H1 (cell line): ENCODE data around the gene MTF2. TPM values are rescaled to one million over a fixed set of nuclear protein-coding genes. Genes with fewer than 3 reads are reported as not detected.

ENCODE experiments used
- CTBP2 ChIP-seq: IDR thresholded peaks from 2 replicates; pipeline ENCODE4 v1.7.0; 2011; ENCODE audit warnings: borderline replicate concordance, mild to moderate bottlenecking, moderate library complexity, mixed read lengths, low read length; ENCODE audit not compliant: insufficient read depth, insufficient read length
- EP300 ChIP-seq, 2 experiments: IDR thresholded peaks; 1 replicate in 1 of 2; 2 replicates in 1 of 2; pipeline ENCODE4 v1.6.1; 2011 to 2012; ENCODE audit warnings: low read depth in 2 of 2, low read length in 2 of 2, mild to moderate bottlenecking in 2 of 2, borderline replicate concordance in 1 of 2, inconsistent platforms in 1 of 2, moderate library complexity in 1 of 2
- SIN3A ChIP-seq, 2 experiments: IDR thresholded peaks in 1 of 2; conservative IDR thresholded peaks in 1 of 2; 2 replicates each; pipeline ENCODE4 v1.6.1; 2011 to 2012; ENCODE audit warnings: low read length in 2 of 2, improper control_type of control experiment in 1 of 2, low read depth in 1 of 2, mild to moderate bottlenecking in 1 of 2
- polyA plus RNA-seq, 7 experiments: library from polyadenylated mRNA; depleted of rRNA in 3 of 7; stranded (reverse) in 5 of 7; unstranded in 2 of 7; fragments of >200 nt in 5 of 7; fragments of 200-250 nt in 2 of 7; gene quantifications; 1 replicate in 5 of 7; 2 replicates in 1 of 7; 4 replicates in 1 of 7; pipeline versions ENCODE4 v1.2.1 to v1.2.3, GENCODE V29; 2011 to 2013; ENCODE audit warnings: missing spikeins in 2 of 7, mixed read lengths in 2 of 7
- total RNA-seq: library from RNA; stranded (reverse); fragmentation: NEBNext Ultra II Directional; extraction: Animal tissue kit (Norgen Biotek cat#: 25700); gene quantifications from 2 replicates; pipeline ENCODE4 v1.2.1, GENCODE V29; 2021
- TF ChIP-seq, protein P1 (sequence below): fragments of 300-600 bp; sonication (generic); IDR thresholded peaks from 2 replicates; pipeline ENCODE4 v1.7.1; 2012; ENCODE audit warnings: low read length, moderate library complexity, mild to moderate bottlenecking, inconsistent platforms; ENCODE audit not compliant: insufficient replicate concordance
- TF ChIP-seq, protein P2 (sequence below), 3 experiments: IDR thresholded peaks; 1 replicate in 2 of 3; 2 replicates in 1 of 3; pipeline versions ENCODE4 v1.5.1 to v1.6.1; 2011; ENCODE audit warnings: low read length in 3 of 3, mild to moderate bottlenecking in 3 of 3, inconsistent platforms in 2 of 3, low read depth in 1 of 3, moderate library complexity in 1 of 3; ENCODE audit not compliant: insufficient read depth in 1 of 3; ENCODE audit errors: control extremely low read depth in 1 of 3

Gene MTF2
- total and polyA plus RNA-seq, 2 of the 8 experiments (the other 6 are each of a cell fraction or from before 2014, with no cell fraction given) = 72.1 to 102 TPM

DNA sequence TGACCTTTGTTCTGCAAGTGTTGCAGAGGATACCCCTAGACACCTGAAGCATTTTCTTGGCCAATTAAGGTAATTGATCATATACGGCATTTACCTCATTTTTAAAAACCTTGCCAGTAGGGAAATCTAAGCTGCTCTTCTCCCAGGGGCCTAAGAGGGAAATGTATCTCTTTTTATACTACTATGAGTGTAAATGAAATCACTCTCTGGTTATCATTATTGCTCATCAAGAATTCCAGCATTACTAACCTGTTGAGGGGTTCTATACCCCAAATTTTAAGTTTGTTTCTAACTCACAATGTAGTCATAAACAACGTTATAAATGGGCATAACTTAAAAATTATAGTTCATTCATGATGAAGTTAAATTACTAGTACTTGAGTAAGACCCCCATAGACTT, 73.8 kb downstream of the MTF2 start (continued):
- TF ChIP-seq, protein P1, sequence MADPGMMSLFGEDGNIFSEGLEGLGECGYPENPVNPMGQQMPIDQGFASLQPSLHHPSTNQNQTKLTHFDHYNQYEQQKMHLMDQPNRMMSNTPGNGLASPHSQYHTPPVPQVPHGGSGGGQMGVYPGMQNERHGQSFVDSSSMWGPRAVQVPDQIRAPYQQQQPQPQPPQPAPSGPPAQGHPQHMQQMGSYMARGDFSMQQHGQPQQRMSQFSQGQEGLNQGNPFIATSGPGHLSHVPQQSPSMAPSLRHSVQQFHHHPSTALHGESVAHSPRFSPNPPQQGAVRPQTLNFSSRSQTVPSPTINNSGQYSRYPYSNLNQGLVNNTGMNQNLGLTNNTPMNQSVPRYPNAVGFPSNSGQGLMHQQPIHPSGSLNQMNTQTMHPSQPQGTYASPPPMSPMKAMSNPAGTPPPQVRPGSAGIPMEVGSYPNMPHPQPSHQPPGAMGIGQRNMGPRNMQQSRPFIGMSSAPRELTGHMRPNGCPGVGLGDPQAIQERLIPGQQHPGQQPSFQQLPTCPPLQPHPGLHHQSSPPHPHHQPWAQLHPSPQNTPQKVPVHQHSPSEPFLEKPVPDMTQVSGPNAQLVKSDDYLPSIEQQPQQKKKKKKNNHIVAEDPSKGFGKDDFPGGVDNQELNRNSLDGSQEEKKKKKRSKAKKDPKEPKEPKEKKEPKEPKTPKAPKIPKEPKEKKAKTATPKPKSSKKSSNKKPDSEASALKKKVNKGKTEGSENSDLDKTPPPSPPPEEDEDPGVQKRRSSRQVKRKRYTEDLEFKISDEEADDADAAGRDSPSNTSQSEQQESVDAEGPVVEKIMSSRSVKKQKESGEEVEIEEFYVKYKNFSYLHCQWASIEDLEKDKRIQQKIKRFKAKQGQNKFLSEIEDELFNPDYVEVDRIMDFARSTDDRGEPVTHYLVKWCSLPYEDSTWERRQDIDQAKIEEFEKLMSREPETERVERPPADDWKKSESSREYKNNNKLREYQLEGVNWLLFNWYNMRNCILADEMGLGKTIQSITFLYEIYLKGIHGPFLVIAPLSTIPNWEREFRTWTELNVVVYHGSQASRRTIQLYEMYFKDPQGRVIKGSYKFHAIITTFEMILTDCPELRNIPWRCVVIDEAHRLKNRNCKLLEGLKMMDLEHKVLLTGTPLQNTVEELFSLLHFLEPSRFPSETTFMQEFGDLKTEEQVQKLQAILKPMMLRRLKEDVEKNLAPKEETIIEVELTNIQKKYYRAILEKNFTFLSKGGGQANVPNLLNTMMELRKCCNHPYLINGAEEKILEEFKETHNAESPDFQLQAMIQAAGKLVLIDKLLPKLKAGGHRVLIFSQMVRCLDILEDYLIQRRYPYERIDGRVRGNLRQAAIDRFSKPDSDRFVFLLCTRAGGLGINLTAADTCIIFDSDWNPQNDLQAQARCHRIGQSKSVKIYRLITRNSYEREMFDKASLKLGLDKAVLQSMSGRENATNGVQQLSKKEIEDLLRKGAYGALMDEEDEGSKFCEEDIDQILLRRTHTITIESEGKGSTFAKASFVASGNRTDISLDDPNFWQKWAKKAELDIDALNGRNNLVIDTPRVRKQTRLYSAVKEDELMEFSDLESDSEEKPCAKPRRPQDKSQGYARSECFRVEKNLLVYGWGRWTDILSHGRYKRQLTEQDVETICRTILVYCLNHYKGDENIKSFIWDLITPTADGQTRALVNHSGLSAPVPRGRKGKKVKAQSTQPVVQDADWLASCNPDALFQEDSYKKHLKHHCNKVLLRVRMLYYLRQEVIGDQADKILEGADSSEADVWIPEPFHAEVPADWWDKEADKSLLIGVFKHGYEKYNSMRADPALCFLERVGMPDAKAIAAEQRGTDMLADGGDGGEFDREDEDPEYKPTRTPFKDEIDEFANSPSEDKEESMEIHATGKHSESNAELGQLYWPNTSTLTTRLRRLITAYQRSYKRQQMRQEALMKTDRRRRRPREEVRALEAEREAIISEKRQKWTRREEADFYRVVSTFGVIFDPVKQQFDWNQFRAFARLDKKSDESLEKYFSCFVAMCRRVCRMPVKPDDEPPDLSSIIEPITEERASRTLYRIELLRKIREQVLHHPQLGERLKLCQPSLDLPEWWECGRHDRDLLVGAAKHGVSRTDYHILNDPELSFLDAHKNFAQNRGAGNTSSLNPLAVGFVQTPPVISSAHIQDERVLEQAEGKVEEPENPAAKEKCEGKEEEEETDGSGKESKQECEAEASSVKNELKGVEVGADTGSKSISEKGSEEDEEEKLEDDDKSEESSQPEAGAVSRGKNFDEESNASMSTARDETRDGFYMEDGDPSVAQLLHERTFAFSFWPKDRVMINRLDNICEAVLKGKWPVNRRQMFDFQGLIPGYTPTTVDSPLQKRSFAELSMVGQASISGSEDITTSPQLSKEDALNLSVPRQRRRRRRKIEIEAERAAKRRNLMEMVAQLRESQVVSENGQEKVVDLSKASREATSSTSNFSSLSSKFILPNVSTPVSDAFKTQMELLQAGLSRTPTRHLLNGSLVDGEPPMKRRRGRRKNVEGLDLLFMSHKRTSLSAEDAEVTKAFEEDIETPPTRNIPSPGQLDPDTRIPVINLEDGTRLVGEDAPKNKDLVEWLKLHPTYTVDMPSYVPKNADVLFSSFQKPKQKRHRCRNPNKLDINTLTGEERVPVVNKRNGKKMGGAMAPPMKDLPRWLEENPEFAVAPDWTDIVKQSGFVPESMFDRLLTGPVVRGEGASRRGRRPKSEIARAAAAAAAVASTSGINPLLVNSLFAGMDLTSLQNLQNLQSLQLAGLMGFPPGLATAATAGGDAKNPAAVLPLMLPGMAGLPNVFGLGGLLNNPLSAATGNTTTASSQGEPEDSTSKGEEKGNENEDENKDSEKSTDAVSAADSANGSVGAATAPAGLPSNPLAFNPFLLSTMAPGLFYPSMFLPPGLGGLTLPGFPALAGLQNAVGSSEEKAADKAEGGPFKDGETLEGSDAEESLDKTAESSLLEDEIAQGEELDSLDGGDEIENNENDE = no peak
- TF ChIP-seq CTBP2 (no peak), EP300 (IDR thresholded peaks at IDR 0.05; ENCODE audit: borderline replicate concordance in 1 of 2, low read depth in 2 of 2, low read length in 2 of 2) (no peak), SIN3A (conservative IDR thresholded peaks at IDR 0.05 in 1 of 2, IDR thresholded peaks at IDR 0.05 in 1 of 2; ENCODE audit: low read depth in 1 of 2, low read length in 2 of 2) (no peak)
- TF ChIP-seq, protein P2, sequence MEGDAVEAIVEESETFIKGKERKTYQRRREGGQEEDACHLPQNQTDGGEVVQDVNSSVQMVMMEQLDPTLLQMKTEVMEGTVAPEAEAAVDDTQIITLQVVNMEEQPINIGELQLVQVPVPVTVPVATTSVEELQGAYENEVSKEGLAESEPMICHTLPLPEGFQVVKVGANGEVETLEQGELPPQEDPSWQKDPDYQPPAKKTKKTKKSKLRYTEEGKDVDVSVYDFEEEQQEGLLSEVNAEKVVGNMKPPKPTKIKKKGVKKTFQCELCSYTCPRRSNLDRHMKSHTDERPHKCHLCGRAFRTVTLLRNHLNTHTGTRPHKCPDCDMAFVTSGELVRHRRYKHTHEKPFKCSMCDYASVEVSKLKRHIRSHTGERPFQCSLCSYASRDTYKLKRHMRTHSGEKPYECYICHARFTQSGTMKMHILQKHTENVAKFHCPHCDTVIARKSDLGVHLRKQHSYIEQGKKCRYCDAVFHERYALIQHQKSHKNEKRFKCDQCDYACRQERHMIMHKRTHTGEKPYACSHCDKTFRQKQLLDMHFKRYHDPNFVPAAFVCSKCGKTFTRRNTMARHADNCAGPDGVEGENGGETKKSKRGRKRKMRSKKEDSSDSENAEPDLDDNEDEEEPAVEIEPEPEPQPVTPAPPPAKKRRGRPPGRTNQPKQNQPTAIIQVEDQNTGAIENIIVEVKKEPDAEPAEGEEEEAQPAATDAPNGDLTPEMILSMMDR (IDR thresholded peaks at IDR 0.05; ENCODE audit: control extremely low read depth in 1 of 3, insufficient read depth in 1 of 3, low read depth in 1 of 3, low read length in 3 of 3) = no peak
